GM12874 (cell line): ENCODE results near the gene KCNH1.

Source experiments
- TF ChIP-seq, protein P1 (sequence below): IDR thresholded peaks from 2 replicates; pipeline ENCODE4 v1.5.1; 2011; ENCODE audit warnings: low read depth, mild to moderate bottlenecking, control low read depth, low read length, moderate library complexity; ENCODE audit not compliant: insufficient read depth

Gene KCNH1

DNA sequence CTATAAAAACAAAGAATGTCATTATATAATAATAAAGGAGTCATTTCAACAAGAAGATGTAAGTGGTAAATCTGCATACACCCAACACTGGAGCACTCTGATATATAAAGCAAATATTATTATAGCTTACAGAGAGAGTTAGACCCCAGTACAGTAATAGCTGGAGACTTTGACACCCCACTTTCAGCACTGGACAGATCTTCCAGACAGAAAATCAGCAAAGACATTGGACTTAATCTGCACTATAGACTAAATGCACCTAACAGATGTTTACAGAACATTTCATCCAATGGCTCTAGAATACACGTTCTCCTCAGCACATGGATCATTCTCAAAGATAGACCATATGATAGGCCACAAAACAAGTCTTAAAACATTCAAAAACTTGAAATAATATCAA, 20.0 kb upstream of the KCNH1 start:
- TF ChIP-seq, protein P1, sequence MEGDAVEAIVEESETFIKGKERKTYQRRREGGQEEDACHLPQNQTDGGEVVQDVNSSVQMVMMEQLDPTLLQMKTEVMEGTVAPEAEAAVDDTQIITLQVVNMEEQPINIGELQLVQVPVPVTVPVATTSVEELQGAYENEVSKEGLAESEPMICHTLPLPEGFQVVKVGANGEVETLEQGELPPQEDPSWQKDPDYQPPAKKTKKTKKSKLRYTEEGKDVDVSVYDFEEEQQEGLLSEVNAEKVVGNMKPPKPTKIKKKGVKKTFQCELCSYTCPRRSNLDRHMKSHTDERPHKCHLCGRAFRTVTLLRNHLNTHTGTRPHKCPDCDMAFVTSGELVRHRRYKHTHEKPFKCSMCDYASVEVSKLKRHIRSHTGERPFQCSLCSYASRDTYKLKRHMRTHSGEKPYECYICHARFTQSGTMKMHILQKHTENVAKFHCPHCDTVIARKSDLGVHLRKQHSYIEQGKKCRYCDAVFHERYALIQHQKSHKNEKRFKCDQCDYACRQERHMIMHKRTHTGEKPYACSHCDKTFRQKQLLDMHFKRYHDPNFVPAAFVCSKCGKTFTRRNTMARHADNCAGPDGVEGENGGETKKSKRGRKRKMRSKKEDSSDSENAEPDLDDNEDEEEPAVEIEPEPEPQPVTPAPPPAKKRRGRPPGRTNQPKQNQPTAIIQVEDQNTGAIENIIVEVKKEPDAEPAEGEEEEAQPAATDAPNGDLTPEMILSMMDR, result no peak

- TF ChIP-seq, protein P1, result no peak
These were observed 14.4 kb upstream of the KCNH1 start for GRCh38 chr1:211148366-211148765.

GRCh38 chr1:211145944-211146343, 12.0 kb upstream of the KCNH1 start:
- TF ChIP-seq, protein P1, result no peak

GRCh38 chr1:211135342-211135950, 1.5 kb upstream of the KCNH1 start:
- TF ChIP-seq, protein P1, result peak; percentile 49; the same call in 1 of the 2 replicates

DNA sequence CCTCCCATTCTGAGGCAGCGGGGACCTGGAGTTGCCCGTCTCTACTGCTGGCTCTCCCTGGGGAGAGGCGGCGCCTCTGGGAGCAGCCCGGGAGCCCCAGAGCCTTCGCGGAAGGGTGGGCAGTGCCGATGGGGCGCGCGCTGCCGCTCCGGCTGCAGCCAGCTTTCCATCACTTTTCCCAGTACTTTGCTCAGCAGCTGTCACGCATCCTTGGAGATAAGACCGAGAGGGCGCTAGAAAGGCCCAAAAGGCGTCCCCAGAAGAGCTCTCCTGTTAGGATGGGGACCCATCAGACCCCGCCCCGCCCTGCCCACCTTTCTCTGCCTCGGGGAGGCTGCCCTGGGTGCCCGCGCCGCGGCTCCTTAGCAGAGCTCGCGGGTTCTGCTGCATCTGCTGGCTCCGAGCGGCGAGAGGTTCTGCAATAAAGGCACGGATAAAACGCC, 534 bp downstream of the KCNH1 start:
- TF ChIP-seq, protein P1, result no peak

DNA sequence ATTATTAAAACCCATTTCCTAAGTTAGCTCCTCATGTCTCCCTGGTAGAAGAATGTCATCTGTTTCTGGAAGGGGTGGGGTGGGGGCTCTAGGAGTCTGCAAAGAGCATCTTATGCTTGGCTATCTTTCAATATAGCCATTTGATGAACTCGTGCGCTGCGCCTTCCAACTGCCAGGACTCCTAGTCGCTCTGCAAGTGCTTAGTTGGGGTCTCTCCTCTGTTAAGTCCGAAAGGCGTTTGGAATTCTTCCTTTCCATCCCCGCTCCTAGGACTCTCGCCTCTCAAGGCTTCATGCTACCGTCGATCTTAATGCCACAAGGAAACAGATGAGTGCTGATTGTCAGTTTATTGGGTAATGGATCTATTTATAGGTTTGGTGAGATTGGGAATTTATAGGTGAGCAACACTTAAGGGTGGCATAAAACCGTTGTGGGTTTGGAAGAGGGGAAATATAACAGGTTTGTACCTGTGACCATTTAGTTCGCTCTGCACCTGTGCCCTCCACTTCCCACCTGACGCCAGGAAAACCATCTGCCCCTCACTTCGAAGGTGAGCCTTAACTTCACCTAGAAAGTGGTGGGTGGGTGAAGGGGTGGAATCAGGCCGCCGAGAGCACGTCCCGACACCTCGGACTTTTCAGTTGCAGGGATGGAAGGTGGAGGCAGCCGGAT, 1.1 kb downstream of the KCNH1 start:
- TF ChIP-seq, protein P1, result no peak

- TF ChIP-seq, protein P1, result no peak
These were observed 4.2 kb downstream of the KCNH1 start for GRCh38 chr1:211129776-211130175.
